BLaER1 treated with 17β-estradiol and CSF1 and Interleukin-3, amounts not matched to agents 10 nM and 100 nM (cell line): ENCODE measurements around the gene CCDC14.
"Not testable (repeated sequence)": the region's sequence is repeated elsewhere in the genome, so short reads cannot be mapped to it uniquely, and the experiment has no call there.

Experiments used
- H3K27ac ChIP-seq, 11 experiments: shearing (Covaris generic); formaldehyde crosslinking; 2 replicates each; pipeline ENCODE4 v1.8.1; 2022
- H3K27me3 ChIP-seq, 11 experiments: shearing (Covaris generic); formaldehyde crosslinking; 2 replicates each; pipeline ENCODE4 v1.8.1; 2022
- H3K36me3 ChIP-seq, 11 experiments: shearing (Covaris generic); formaldehyde crosslinking; 2 replicates each; pipeline ENCODE4 v1.8.1; 2022
- H3K4me1 ChIP-seq, 10 experiments: shearing (Covaris generic); formaldehyde crosslinking; 2 replicates each; pipeline ENCODE4 v1.8.1; 2022
- H3K4me2 ChIP-seq, 11 experiments: shearing (Covaris generic); formaldehyde crosslinking; 2 replicates each; pipeline ENCODE4 v1.8.1; 2022
- H3K4me3 ChIP-seq, 10 experiments: shearing (Covaris generic); formaldehyde crosslinking; 2 replicates each; pipeline ENCODE4 v1.8.1; 2022
- H3K9ac ChIP-seq, 11 experiments: shearing (Covaris generic); formaldehyde crosslinking; 2 replicates each; pipeline ENCODE4 v1.8.1; 2022
- H3K9me3 ChIP-seq, 11 experiments: shearing (Covaris generic); formaldehyde crosslinking; replicated peaks in 1 of 11; 2 replicates each; pipeline ENCODE4 v1.8.1; 2022
- H4K20me1 ChIP-seq, 11 experiments: shearing (Covaris generic); formaldehyde crosslinking; 2 replicates each; pipeline ENCODE4 v1.8.1; 2022
- Cebpa-rat ChIP-seq, 11 experiments: shearing (Covaris generic); IDR thresholded peaks; 2 replicates each; pipeline ENCODE4 v1.8.1; 2022

Gene CCDC14

GRCh38 chr3:123960781-123961507 is at the start of gene CCDC14:
CCDC14 (minus strand) TSS chr3:123961229; CDS start chr3:123961173, 56 bp downstream.
- peak within 1 kb of the TSS; percentile 70 to 93 (median 81) for H3K4me2 ChIP-seq
- TF ChIP-seq Cebpa-rat (IDR thresholded peaks at IDR 0.05) = no peak
- H3K9ac ChIP-seq = peak within 1 kb of the TSS; percentile 85 to 97 (median 92)
- H3K36me3 ChIP-seq = peaks cover 4 to 17% (median 7%) of the 10 kb centered on the region in 11 experiments; a peak in 13 of 22 replicates
- peak within 1 kb of the TSS; percentile 73 to 96 (median 91) for H3K27ac ChIP-seq
- no peaks in the 10 kb centered on the region for H3K27me3 ChIP-seq
- H3K4me3 ChIP-seq = peak within 1 kb of the TSS; percentile 68 to 95 (median 85)
- H3K4me1 ChIP-seq = peaks cover 7 to 30% (median 16%) of the 10 kb centered on the region in 10 experiments; a peak in 16 of 20 replicates
- no peaks in the 10 kb centered on the region for H4K20me1 ChIP-seq
- H3K9me3 ChIP-seq = no peaks in the 10 kb centered on the region

- H4K20me1 ChIP-seq, H3K4me3 ChIP-seq, H3K9me3 ChIP-seq, H3K4me1 ChIP-seq, H3K36me3 ChIP-seq, H3K9ac ChIP-seq, H3K4me2 ChIP-seq, H3K27ac ChIP-seq, H3K27me3 ChIP-seq: not testable (repeated sequence)
Measured at GRCh38 chr3:124008321-124008720, 47.3 kb upstream of the CCDC14 start.

GRCh38 chr3:124007186-124007585 is 46.2 kb upstream of the CCDC14 start:
- Histone ChIP-seq H3K9me3 (no peaks in the 10 kb centered on the region), H3K9ac (no peak overlapping the region), H3K4me1 (peaks cover 6 to 15% (median 8%) of the 10 kb centered on the region in 10 experiments; a peak in 16 of 20 replicates), H3K4me3 (no peak overlapping the region), H4K20me1 (no peaks in the 10 kb centered on the region), H3K36me3 (no peaks in the 10 kb centered on the region), H3K4me2 (peak overlapping the region; percentile 19 to 55 (median 31); a peak in 15 of 22 replicates), H3K27ac (no peak overlapping the region), H3K27me3 (no peaks in the 10 kb centered on the region)
- no peak for TF ChIP-seq Cebpa-rat (IDR thresholded peaks at IDR 0.05)

- not testable (repeated sequence) for H3K4me3 ChIP-seq, H3K27me3 ChIP-seq, H3K27ac ChIP-seq, H3K9ac ChIP-seq, H4K20me1 ChIP-seq, H3K36me3 ChIP-seq, H3K9me3 ChIP-seq
- Histone ChIP-seq H3K4me2 (peak overlapping the region in 3 of 11 experiments; percentile 8 to 64 (median 26); a peak in 5 of 22 replicates), H3K4me1 (peaks cover 7 to 29% (median 21%) of the 10 kb centered on the region in 10 experiments)
Measured at GRCh38 chr3:124002405-124003079, 41.5 kb upstream of the CCDC14 start.

GRCh38 chr3:124001366-124001765 is 40.3 kb upstream of the CCDC14 start:
- H4K20me1 ChIP-seq, H3K36me3 ChIP-seq, H3K27me3 ChIP-seq, H3K27ac ChIP-seq, H3K4me3 ChIP-seq, H3K9ac ChIP-seq: not testable (repeated sequence)
- Histone ChIP-seq H3K4me2 (peak overlapping the region in 6 of 11 experiments; percentile 35 to 67 (median 57); a peak in 12 of 22 replicates), H3K9me3 (peaks cover 8 to 12% (median 11%) of the 10 kb centered on the region in 11 experiments; a peak in 20 of 22 replicates), H3K4me1 (peaks cover 0 to 22% (median 14%) of the 10 kb centered on the region in 10 experiments; a peak in 14 of 20 replicates)

GRCh38 chr3:123997543-123997942 is 36.5 kb upstream of the CCDC14 start:
- Histone ChIP-seq H3K27me3 (no peaks in the 10 kb centered on the region), H4K20me1 (no peaks in the 10 kb centered on the region), H3K4me1 (peaks cover 0 to 18% (median 14%) of the 10 kb centered on the region in 10 experiments; a peak in 14 of 20 replicates), H3K9ac (no peak overlapping the region), H3K36me3 (no peaks in the 10 kb centered on the region), H3K4me3 (no peak overlapping the region), H3K9me3 (peaks cover 8 to 18% (median 14%) of the 10 kb centered on the region in 11 experiments; a peak in 20 of 22 replicates), H3K4me2 (no peak overlapping the region), H3K27ac (no peak overlapping the region)
- no peak for TF ChIP-seq Cebpa-rat (IDR thresholded peaks at IDR 0.05)

GRCh38 chr3:123993818-123994217 is 32.8 kb upstream of the CCDC14 start:
- Histone ChIP-seq H3K36me3 (no peaks in the 10 kb centered on the region), H3K9ac (no peak overlapping the region), H3K27ac (no peak overlapping the region), H3K4me2 (no peak overlapping the region), H3K4me1 (no peaks in the 10 kb centered on the region), H3K4me3 (no peak overlapping the region), H3K27me3 (no peaks in the 10 kb centered on the region), H3K9me3 (peaks cover 11 to 24% (median 18%) of the 10 kb centered on the region in 11 experiments; a peak in 21 of 22 replicates), H4K20me1 (no peaks in the 10 kb centered on the region)
- no peak for TF ChIP-seq Cebpa-rat (IDR thresholded peaks at IDR 0.05)

- peaks cover 6 to 21% (median 12%) of the 10 kb centered on the region in 11 experiments; a peak in 21 of 22 replicates for H3K9me3 ChIP-seq
- not testable (repeated sequence) for H3K9ac ChIP-seq, H3K36me3 ChIP-seq, H3K4me1 ChIP-seq, H3K27ac ChIP-seq, H3K27me3 ChIP-seq, H4K20me1 ChIP-seq, H3K4me2 ChIP-seq, H3K4me3 ChIP-seq
Measured at GRCh38 chr3:123991730-123992588, 30.9 kb upstream of the CCDC14 start, which contains the start of gene ROPN1. ROPN1 (minus strand) TSS chr3:123992124; CDS start chr3:123980481, 11,643 bp downstream.

GRCh38 chr3:123986427-123986826 is 25.4 kb upstream of the CCDC14 start:
- TF ChIP-seq Cebpa-rat (IDR thresholded peaks at IDR 0.05) = no peak
- Histone ChIP-seq H3K36me3 (no peaks in the 10 kb centered on the region), H3K27ac (no peak overlapping the region), H3K27me3 (no peaks in the 10 kb centered on the region), H4K20me1 (no peaks in the 10 kb centered on the region), H3K9ac (no peak overlapping the region), H3K4me1 (no peaks in the 10 kb centered on the region), H3K9me3 (peaks cover 0 to 10% (median 5%) of the 10 kb centered on the region in 11 experiments; a peak in 11 of 22 replicates), H3K4me2 (no peak overlapping the region), H3K4me3 (no peak overlapping the region)
